Activated CD8-positive, alpha-beta T cell treated with anti-CD3 and anti-CD28 coated beads for 36 hours (primary cell): ENCODE results near the gene GOLGA6L2. TPM values are rescaled to one million over a fixed set of nuclear protein-coding genes. Genes with fewer than 3 reads are reported as not detected.
"Not testable (repeated sequence)": the region's sequence is repeated elsewhere in the genome, so short reads cannot be mapped to it uniquely, and the experiment has no call there.

Source experiments
- ATAC-seq: fragments of 200-7000 bp; cut with Tn5 transposase; one replicate; pipeline ENCODE4 v1.10.0; 2021; ENCODE audit warnings: mild to moderate bottlenecking, moderate library complexity
- CTCF ChIA-PET: fragments of 350-600 bp; sonication (Branson Sonifier 250); formaldehyde crosslinking; loops from one replicate; lab custom pipeline; 2021; ENCODE audit warnings: antibody characterized with exemption; lab: Charles Lee
- POLR2A ChIA-PET: fragments of 350-600 bp; sonication (Branson Sonifier 250); formaldehyde crosslinking; loops from one replicate; lab custom pipeline; 2021; ENCODE audit warnings: antibody characterized with exemption; lab: Charles Lee
- DNase-seq: peaks from one replicate; pipeline ENCODE4 v3.0.0-alpha.2; 2020
- H3K27ac Mint-ChIP-seq: one replicate; pipeline ENCODE4 v1.8.0; 2021; ENCODE audit warnings: mild to moderate bottlenecking, mixed read lengths
- H3K27me3 Mint-ChIP-seq: one replicate; pipeline ENCODE4 v1.8.0; 2021; ENCODE audit warnings: mixed read lengths
- H3K36me3 Mint-ChIP-seq: one replicate; pipeline ENCODE4 v1.8.0; 2021; ENCODE audit warnings: low read depth, mixed read lengths
- H3K4me1 Mint-ChIP-seq: one replicate; pipeline ENCODE4 v1.8.0; 2021; ENCODE audit warnings: low read depth, mixed read lengths
- H3K4me3 Mint-ChIP-seq: one replicate; pipeline ENCODE4 v1.8.0; 2021; ENCODE audit warnings: mild to moderate bottlenecking, moderate library complexity, mixed read lengths
- H3K9me3 Mint-ChIP-seq: one replicate; pipeline ENCODE4 v1.8.0; 2021; ENCODE audit warnings: mixed read lengths
- intact Hi-C: fragments of 100-400 bp; cut with micrococcal nuclease; formaldehyde crosslinking; loops from one replicate; pipeline ENCODE4 v1.10.0; 2022
- total RNA-seq, 2 experiments: library from RNA; stranded (reverse); gene quantifications; one replicate each; pipeline ENCODE4 v1.2.3, GENCODE V29; 2021
- TF ChIP-seq, protein P1 (sequence below): fragments of 200-600 bp; IDR thresholded peaks from one replicate; pipeline ENCODE4 v1.8.0; 2022; ENCODE audit warnings: antibody characterized with exemption, mild to moderate bottlenecking

Gene GOLGA6L2
- total RNA-seq, 2 experiments from 2014 or later: not detected

DNA sequence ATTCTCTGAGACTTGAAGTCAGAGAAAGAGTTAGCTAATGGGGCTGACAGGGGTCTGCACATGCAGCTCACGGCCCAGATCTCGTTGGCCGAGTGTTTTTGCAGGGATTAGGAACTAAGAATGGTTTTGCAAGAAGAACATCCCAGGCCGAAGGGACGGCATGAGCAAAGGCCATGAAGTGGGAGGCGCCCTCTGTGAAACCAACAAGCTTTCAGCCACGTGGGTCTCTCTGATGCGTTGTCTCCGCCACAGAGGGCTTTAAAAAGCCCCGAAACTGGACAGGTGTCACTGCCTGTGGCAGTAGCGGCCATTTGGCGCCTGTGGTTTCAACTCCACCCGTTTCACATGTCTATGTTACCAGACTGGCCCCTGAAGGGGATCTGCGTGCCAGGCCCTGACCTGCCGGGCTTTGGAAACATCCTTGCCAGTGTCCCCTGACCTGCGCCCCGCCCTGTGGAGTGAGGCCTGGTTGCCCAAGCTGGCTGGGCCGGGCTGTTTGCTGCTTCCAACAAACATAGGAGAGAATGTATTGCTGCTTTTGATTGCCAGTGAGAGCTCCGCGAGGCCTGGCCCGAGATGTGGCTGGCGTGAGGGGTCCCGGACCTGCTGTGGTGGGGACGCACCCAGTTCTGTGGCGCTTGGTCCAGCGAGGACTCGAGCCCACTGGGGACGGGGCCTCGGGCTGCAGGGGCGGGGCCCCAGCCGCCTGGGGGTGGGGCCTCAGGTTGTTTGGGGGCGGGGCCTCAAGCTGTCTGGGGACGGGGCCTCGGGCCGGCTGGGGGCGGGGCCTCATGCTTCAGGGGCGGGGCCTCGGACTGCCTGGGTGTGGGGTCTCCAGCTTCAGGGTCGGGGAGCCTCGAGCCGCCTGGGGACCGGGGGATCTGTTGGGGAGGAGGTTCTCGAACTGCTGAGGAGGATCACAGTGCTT lies 30.4 kb downstream of the GOLGA6L2 start:
- POLR2A ChIA-PET: no interaction called here
- intact Hi-C loops: no loop called here
- Mint-ChIP-seq H3K36me3 (no peaks in the 10 kb centered on the region), H3K4me3 (no peak overlapping the region), H3K27ac (no peak overlapping the region), H3K9me3 (peaks cover 4% of the 10 kb centered on the region), H3K4me1 (no peaks in the 10 kb centered on the region), H3K27me3 (no peaks in the 10 kb centered on the region)
- CTCF ChIA-PET: no interaction called here
- DNase-seq: no peak
- TF ChIP-seq, protein P1, sequence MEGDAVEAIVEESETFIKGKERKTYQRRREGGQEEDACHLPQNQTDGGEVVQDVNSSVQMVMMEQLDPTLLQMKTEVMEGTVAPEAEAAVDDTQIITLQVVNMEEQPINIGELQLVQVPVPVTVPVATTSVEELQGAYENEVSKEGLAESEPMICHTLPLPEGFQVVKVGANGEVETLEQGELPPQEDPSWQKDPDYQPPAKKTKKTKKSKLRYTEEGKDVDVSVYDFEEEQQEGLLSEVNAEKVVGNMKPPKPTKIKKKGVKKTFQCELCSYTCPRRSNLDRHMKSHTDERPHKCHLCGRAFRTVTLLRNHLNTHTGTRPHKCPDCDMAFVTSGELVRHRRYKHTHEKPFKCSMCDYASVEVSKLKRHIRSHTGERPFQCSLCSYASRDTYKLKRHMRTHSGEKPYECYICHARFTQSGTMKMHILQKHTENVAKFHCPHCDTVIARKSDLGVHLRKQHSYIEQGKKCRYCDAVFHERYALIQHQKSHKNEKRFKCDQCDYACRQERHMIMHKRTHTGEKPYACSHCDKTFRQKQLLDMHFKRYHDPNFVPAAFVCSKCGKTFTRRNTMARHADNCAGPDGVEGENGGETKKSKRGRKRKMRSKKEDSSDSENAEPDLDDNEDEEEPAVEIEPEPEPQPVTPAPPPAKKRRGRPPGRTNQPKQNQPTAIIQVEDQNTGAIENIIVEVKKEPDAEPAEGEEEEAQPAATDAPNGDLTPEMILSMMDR: no peak
- no peak for ATAC-seq

DNA sequence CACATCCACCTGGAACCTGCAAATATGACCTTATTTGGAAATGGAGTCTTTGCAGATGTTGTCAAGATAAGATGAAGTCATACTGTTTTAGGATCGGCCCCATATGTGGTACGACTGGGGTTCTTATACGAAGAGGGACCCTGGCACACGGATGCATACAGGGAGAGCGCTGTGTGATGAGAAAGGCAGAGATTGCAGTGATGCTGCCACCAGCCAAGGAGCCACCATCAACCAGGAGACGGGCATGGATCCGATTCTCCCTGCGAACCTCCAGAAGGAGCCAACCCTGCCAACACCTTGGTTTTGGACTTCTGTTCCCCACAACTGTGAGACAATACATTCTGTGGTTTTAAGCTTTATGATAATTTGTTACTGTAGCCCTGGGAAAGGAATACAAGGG lies 31.2 kb downstream of the GOLGA6L2 start:
- DNase-seq, H3K4me1 Mint-ChIP-seq, CTCF ChIA-PET, H3K4me3 Mint-ChIP-seq, intact Hi-C loops, H3K36me3 Mint-ChIP-seq, POLR2A ChIA-PET, H3K9me3 Mint-ChIP-seq, H3K27ac Mint-ChIP-seq, ATAC-seq, H3K27me3 Mint-ChIP-seq: not testable (repeated sequence)

DNA sequence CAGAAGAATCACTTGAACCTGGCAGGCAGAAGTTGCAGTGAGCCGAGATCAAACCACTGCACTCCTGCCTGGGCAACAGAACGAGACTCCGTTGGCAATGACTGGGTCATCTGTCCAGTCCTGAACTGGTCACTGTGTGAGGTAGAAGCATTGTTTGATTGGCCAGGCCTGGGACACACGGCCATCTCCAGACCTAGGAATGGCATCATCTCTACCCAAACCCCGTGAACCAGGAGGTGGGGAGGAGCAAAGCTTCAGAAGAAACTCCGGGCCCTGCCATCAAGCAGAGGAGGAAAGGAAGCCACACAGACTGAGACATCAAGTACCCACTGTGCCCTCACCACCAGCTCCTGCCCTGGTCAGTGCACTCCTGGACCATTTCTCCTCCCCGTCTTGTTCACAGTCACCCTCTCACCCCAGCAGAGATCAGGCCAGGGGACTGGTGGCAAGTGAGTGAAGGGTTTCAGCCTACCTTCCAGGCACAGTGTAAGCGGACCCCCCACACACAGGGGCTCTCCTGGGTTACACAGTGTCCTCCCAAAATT lies 31.6 kb downstream of the GOLGA6L2 start:
- intact Hi-C loops: no loop called here
- Mint-ChIP-seq H3K27ac (no peak overlapping the region), H3K4me1 (no peaks in the 10 kb centered on the region), H3K4me3 (no peak overlapping the region), H3K9me3 (peaks cover 4% of the 10 kb centered on the region), H3K36me3 (no peaks in the 10 kb centered on the region), H3K27me3 (no peaks in the 10 kb centered on the region)
- CTCF ChIA-PET: no interaction called here
- TF ChIP-seq, protein P1: no peak
- no peak for ATAC-seq
- POLR2A ChIA-PET: no interaction called here
- no peak for DNase-seq

DNA sequence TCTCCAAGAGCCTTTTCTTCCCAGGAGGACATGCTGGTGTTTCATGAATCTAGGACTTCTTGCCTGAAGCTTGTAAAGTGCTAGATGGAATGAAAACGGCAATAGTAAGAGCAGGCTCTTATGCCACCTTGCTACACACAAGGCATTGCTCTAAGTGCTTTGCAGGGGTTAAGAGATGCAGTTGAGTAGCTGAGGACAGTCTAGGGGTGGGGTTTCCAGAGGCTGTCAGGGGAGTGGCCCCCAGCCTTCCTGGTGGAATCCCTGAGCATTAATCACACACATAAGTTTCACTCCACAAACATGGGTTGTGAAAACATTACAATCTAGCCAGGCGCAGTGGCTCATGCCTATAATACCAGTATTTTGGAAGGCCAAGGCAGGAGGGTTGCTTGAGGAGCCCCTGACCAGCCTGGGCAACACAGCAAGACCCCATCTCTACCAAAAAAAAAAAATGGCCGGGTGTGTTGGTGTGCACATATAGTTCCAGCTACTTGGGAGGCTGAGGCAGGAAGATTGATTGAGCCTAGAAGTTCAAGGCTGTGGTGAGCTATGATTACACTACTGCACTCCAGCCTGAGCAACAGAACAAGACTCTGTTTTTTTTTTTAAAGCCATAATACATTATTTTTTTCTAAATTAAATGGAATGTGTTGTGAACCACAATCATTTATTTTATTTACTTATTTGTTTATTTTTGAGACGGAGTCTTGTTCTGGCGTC lies 34.0 kb downstream of the GOLGA6L2 start:
- POLR2A ChIA-PET, H3K27ac Mint-ChIP-seq, H3K9me3 Mint-ChIP-seq, intact Hi-C loops, H3K27me3 Mint-ChIP-seq, ATAC-seq, H3K4me3 Mint-ChIP-seq, H3K4me1 Mint-ChIP-seq, CTCF ChIA-PET, DNase-seq, H3K36me3 Mint-ChIP-seq: not testable (repeated sequence)

DNA sequence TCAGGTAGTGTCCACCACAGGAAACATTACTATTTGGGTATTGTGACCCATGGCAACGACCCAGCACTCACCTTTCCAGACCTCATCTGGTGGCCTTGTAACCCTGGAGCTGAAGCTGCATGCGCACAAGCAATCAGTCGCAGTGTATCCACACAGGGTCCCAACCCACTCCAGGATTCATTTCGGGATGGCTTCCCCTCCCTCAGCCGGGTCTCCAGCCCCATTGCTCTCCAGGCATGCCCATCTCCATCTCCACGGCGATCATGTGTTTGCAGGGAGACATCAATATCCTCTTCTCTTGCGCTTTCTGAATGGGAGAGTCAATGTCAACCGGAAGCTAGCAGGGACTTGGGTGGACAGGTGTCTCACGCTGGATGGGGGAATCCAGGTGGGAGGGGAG lies 35.2 kb downstream of the GOLGA6L2 start:
- DNase-seq (no peak), ATAC-seq (no peak)
- POLR2A ChIA-PET: no interaction called here
- intact Hi-C loops: no loop called here
- Mint-ChIP-seq H3K4me1 (no peaks in the 10 kb centered on the region), H3K4me3 (no peak overlapping the region), H3K36me3 (no peaks in the 10 kb centered on the region), H3K9me3 (no peaks in the 10 kb centered on the region), H3K27ac (no peak overlapping the region), H3K27me3 (no peaks in the 10 kb centered on the region)
- CTCF ChIA-PET: no interaction called here
- TF ChIP-seq, protein P1: no peak

DNA sequence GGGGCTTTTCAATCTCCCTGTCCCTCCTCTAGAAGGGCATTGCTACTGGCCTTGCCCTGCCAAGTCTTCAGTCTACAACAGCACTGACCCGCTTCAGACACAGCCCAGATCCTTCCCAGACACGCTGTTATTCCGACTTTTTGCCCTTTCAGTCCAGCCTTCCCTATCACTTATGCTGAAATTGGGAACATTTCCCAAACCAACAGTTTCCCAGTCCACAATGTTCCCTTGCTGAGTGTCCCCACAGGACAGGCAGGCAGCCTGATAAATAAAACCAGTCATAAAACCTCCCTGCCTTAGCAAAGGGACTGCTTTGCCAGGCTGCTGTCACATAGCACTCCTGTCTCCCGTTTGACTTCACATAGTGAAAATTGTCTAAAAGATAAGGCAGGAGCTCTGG lies 43.5 kb downstream of the GOLGA6L2 start:
- ATAC-seq: no peak
- Mint-ChIP-seq H3K27me3 (no peaks in the 10 kb centered on the region), H3K36me3 (no peaks in the 10 kb centered on the region), H3K4me3 (no peak overlapping the region), H3K4me1 (no peaks in the 10 kb centered on the region), H3K27ac (no peak overlapping the region), H3K9me3 (no peaks in the 10 kb centered on the region)
- ChIA-PET CTCF (no interaction called here), POLR2A (no interaction called here)
- DNase-seq: no peak
- intact Hi-C loops: no loop called here
- TF ChIP-seq, protein P1: no peak
